CD4-positive, CD25-positive, alpha-beta regulatory T cell (primary cell): ENCODE results near the gene HRAS. TPM values are rescaled to one million over a fixed set of nuclear protein-coding genes. Genes with fewer than 3 reads are reported as not detected.
A peak's percentile ranks its signal among the peaks of the same experiment; 100 is the strongest.

Source experiments
- ATAC-seq, 2 donors: fragments of 150-1000 bp; cut with Tn5 transposase; one replicate each; pipeline ENCODE4 v1.10.0; 2021; ENCODE audit warnings: low read depth in 2 of 2, moderate number of reproducible peaks in 2 of 2, moderate library complexity in 1 of 2
- DNase-seq, 3 donors: peaks; one replicate each; pipeline versions ENCODE4 v3.0.0 to v3.0.0-alpha.2; 2012 to 2022; ENCODE audit warnings: mixed read lengths in 1 of 3
- H3K27ac ChIP-seq: one replicate; pipeline ENCODE4 v1.7.0; 2013; ENCODE audit warnings: mild to moderate bottlenecking, low read length; ENCODE audit not compliant: insufficient read depth, poor library complexity, severe bottlenecking
- H3K27me3 ChIP-seq: one replicate; pipeline ENCODE4 v1.7.0; 2013; ENCODE audit warnings: low read length; ENCODE audit not compliant: control insufficient read depth, insufficient read depth
- H3K36me3 ChIP-seq: one replicate; pipeline ENCODE4 v1.7.0; 2013; ENCODE audit warnings: mild to moderate bottlenecking, low read length, moderate library complexity; ENCODE audit not compliant: control insufficient read depth, insufficient read depth
- H3K4me1 ChIP-seq: 2 replicates; pipeline ENCODE4 v1.7.0; 2013; ENCODE audit warnings: mild to moderate bottlenecking, low read length; ENCODE audit not compliant: insufficient read depth, control insufficient read depth, poor library complexity, severe bottlenecking
- H3K4me3 ChIP-seq: one replicate; pipeline ENCODE4 v1.7.0; 2013; ENCODE audit warnings: low read depth, mild to moderate bottlenecking, low read length, moderate library complexity
- H3K9me3 ChIP-seq, 2 experiments: 1 replicate in 1 of 2; 2 replicates in 1 of 2; pipeline ENCODE4 v1.7.0; 2013; ENCODE audit warnings: low read length in 2 of 2, mild to moderate bottlenecking in 1 of 2, moderate library complexity in 1 of 2; ENCODE audit not compliant: control insufficient read depth in 2 of 2
- H3K27ac Mint-ChIP-seq, 3 donors: one replicate each; pipeline ENCODE4 v1.8.0; 2020 to 2022; ENCODE audit warnings: mild to moderate bottlenecking in 3 of 3, mixed read lengths in 3 of 3, moderate library complexity in 2 of 3
- H3K27me3 Mint-ChIP-seq: one replicate; pipeline ENCODE4 v1.8.0; 2022; ENCODE audit warnings: mild to moderate bottlenecking, mixed read lengths
- H3K36me3 Mint-ChIP-seq: one replicate; pipeline ENCODE4 v1.8.0; 2020; ENCODE audit warnings: mixed read lengths
- H3K4me1 Mint-ChIP-seq, 4 donors: one replicate each; pipeline ENCODE4 v1.8.0; 2020 to 2022; ENCODE audit warnings: mixed read lengths in 4 of 4, mild to moderate bottlenecking in 1 of 4
- H3K4me3 Mint-ChIP-seq, 4 donors: one replicate each; pipeline ENCODE4 v1.8.0; 2020 to 2022; ENCODE audit warnings: mild to moderate bottlenecking in 4 of 4, mixed read lengths in 4 of 4, moderate library complexity in 3 of 4
- H3K9me3 Mint-ChIP-seq, 7 donors: one replicate each; pipeline ENCODE4 v1.8.0; 2020 to 2022; ENCODE audit warnings: mixed read lengths in 7 of 7, mild to moderate bottlenecking in 3 of 7, moderate library complexity in 2 of 7
- polyA plus RNA-seq, 4 donors: library from polyadenylated mRNA; unstranded; fragments of 300-500 nt; fragmentation: Illumina TruSeq; gene quantifications; one replicate each; pipeline ENCODE4 v1.2.3, GENCODE V29; 2021
- total RNA-seq: library from RNA; stranded (reverse); gene quantifications from one replicate; pipeline ENCODE4 v1.2.3, GENCODE V29; 2022

The HRAS gene
- total and polyA plus RNA-seq, 5 donors from 2014 or later, result 15.9 to 35.2 (median 21.8) TPM

DNA sequence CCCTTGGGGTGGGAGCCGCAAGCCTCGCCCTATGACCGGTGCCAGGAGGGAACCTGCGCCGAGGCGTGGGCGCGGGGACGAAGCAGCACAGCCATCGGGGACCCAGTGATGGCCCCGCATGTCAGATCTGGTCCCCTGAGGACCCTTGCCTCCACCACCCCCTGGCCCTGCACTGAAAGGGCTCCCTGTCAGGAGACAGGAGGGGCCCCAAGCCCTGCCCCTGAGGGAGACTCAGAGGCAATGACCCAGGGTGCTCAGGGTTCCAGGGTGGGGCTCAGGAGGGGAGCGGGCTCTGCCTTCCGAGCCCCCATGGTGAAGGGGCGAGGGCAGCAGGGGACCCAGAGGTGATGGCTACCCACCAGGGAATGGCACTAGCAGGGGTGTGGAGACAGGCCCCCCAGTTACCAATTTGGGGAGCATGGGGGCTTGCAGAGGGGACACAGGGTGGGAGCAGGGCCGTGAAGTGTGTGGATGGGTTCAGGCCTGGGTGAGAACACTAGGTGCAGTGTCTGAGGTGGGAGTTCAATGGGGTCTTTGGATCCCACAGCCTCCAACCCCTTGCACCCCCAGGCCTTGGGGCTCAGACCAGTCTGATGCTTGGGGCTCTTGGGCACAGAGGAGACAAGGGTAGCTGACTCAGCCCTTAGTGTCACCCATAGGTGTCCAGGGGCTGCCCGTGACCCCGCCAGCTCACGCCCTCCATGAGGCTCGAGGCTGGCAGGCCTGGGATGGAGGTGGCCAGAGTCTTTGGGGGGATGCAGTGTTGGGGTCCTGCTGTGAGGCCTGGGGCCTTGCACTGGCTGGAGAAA lies 2.5 kb upstream of the HRAS start:
- H3K27ac ChIP-seq, result peak overlapping the region; percentile 90
- Mint-ChIP-seq H3K27me3 (no peaks in the 10 kb centered on the region), H3K36me3 (peaks cover 3% of the 10 kb centered on the region), H3K4me3 (peak overlapping the region; percentile 83 to 95 (median 90)), H3K9me3 (no peaks in the 10 kb centered on the region), H3K4me1 (peaks cover 0 to 24% (median 11%) of the 10 kb centered on the region in 4 donors), H3K27ac (peak overlapping the region in 2 of 3 donors; percentile 36 to 86)
- peak overlapping the region; percentile 32 for H3K4me3 ChIP-seq
- H3K27me3 ChIP-seq, result no peaks in the 10 kb centered on the region
- DNase-seq (no peak), ATAC-seq (no peak)
- no peaks in the 10 kb centered on the region for H3K36me3 ChIP-seq
- no peaks in the 10 kb centered on the region for H3K9me3 ChIP-seq
- peaks cover 44% of the 10 kb centered on the region for H3K4me1 ChIP-seq

DNA sequence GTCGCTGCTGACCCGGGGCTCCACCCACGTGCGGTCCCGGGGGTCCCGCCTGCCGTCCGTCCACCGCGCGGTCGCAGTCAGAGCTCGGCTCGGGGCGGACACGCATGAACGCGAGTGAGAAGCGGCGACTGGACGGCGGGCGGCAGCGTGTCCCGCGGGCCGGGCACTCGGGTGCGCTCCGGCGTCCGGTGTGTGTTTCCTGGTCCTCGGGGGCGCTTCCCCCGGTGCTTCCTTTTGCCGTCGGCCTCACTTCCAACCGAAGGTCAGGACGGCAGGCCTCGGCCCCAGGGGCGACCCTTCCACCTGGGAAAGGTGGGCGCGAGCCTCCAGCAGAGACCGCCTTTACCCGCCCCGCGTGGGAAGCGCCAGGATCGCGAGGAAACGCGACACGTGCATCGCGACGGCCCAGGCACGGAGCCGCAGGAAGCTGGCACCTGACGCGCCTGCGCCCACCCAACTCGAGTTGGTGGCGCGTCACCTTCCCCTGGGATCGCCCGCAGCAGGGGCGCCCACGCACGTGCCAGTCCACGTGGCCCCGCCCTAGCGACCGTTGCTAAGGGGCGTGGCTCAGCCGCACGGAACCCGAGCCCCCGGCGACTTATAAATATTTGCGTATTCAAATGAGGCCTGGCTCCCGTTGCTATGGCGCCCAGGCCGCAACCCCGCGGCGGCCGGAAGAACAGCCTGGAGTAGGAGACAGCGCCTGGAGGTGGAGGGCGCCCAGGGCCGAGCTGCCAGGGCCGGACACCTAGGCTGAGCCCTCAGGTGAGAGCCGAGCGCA lies 1.7 kb upstream of the HRAS start, which contains the start of gene LRRC56:
TSS of gene LRRC56 (plus strand) at position 687 of the 781 bp plus-strand sequence. CDS start 3,158 bp downstream, outside the sequence.
- Mint-ChIP-seq H3K27ac (peak within 1 kb of the TSS; percentile 86 to 98 (median 95)), H3K9me3 (no peaks in the 10 kb centered on the region), H3K36me3 (no peaks in the 10 kb centered on the region), H3K4me3 (peak within 1 kb of the TSS; percentile 93 to 97 (median 96)), H3K4me1 (peaks cover 0 to 24% (median 11%) of the 10 kb centered on the region in 4 donors), H3K27me3 (no peaks in the 10 kb centered on the region)
- Histone ChIP-seq H3K9me3 (no peaks in the 10 kb centered on the region), H3K27ac (peak within 1 kb of the TSS; percentile 90), H3K27me3 (no peaks in the 10 kb centered on the region), H3K36me3 (peaks cover 3% of the 10 kb centered on the region), H3K4me3 (peak within 1 kb of the TSS; percentile 32), H3K4me1 (peaks cover 44% of the 10 kb centered on the region)
- DNase-seq, result peak; percentile 89 to 93 (median 93)
- peak; percentile 44 to 52 for ATAC-seq

DNA sequence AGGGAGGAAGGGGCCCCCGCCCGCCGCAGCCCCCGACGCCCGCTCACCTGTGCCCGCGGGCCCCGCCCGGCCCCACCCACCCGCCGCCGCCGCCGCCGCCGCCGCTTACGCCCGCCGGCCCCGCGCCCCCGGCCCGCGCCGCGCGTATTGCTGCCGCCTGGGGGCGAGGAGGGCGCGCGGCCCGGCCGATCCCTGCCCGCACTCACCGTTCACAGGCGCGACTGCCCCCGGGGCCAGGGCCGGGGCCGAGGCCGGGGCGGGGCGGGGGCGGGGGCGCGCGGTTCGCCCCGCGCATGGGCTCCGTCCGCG lies 212 bp downstream of the HRAS start:
- H3K4me3 Mint-ChIP-seq, result peak overlapping the region in 1 of 4 donors; percentile 46
- no peaks in the 10 kb centered on the region for H3K36me3 Mint-ChIP-seq
- ATAC-seq (peak in 1 of 2 donors; percentile 3), DNase-seq (no peak)
- no peaks in the 10 kb centered on the region for H3K9me3 Mint-ChIP-seq
- no peak overlapping the region for H3K27ac Mint-ChIP-seq
- Histone ChIP-seq H3K9me3 (no peaks in the 10 kb centered on the region), H3K4me3 (no peak overlapping the region), H3K4me1 (peaks cover 44% of the 10 kb centered on the region), H3K36me3 (peaks cover 8% of the 10 kb centered on the region), H3K27ac (no peak overlapping the region), H3K27me3 (no peaks in the 10 kb centered on the region)
- peaks cover 0 to 26% (median 11%) of the 10 kb centered on the region in 4 donors for H3K4me1 Mint-ChIP-seq
- no peaks in the 10 kb centered on the region for H3K27me3 Mint-ChIP-seq

DNA sequence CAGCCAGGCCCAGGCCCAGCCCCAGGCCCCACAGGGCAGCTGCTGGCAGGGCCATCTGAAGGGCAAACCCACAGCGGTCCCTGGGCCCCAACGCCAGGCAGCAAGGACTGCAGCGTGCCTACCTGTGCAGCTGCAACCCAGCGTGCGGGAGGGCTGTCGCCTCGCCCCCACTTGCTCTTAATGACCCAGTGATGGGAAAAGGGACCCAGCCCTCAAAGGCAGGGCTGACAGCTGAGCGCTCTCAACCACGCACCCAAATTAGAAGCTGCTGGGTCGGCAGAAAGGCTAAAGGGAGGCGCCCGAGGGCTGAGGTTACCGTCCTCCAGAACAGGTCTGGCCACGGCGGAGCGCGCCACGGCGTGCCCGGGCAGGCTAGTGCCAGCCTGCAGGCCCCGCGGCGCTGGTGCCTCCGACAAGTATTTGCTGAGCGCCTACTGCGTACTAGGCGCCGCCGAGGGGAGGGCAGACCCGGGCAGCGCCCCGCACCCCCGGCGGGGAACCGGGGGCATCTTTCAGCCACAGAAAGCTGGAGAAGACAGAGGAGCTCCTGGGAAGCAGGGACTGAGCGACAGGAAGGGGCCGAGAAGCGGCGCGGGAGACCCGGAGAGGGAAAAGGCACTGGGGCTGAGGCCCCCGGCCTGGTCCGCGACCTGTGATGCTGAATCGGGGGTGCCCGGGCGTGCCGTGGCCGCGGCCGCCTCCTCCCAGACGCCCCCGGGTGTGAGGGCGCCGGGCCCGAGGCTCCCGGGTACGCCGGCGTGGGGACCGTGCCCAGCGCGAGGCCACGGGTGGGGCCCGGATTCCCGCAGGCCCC lies 773 bp downstream of the HRAS start:
- Mint-ChIP-seq H3K4me3 (peak overlapping the region; percentile 72 to 89 (median 78)), H3K27ac (peak overlapping the region in 1 of 3 donors; percentile 36), H3K27me3 (no peaks in the 10 kb centered on the region), H3K4me1 (peaks cover 0 to 26% (median 11%) of the 10 kb centered on the region in 4 donors), H3K9me3 (no peaks in the 10 kb centered on the region), H3K36me3 (no peaks in the 10 kb centered on the region)
- ATAC-seq, result no peak
- peak in 2 of 3 donors; percentile 34 to 59 for DNase-seq
- H3K9me3 ChIP-seq, result no peaks in the 10 kb centered on the region
- H3K27ac ChIP-seq, result peak overlapping the region; percentile 55
- H3K36me3 ChIP-seq, result peaks cover 8% of the 10 kb centered on the region
- peaks cover 44% of the 10 kb centered on the region for H3K4me1 ChIP-seq
- H3K27me3 ChIP-seq, result no peaks in the 10 kb centered on the region
- no peak overlapping the region for H3K4me3 ChIP-seq

DNA sequence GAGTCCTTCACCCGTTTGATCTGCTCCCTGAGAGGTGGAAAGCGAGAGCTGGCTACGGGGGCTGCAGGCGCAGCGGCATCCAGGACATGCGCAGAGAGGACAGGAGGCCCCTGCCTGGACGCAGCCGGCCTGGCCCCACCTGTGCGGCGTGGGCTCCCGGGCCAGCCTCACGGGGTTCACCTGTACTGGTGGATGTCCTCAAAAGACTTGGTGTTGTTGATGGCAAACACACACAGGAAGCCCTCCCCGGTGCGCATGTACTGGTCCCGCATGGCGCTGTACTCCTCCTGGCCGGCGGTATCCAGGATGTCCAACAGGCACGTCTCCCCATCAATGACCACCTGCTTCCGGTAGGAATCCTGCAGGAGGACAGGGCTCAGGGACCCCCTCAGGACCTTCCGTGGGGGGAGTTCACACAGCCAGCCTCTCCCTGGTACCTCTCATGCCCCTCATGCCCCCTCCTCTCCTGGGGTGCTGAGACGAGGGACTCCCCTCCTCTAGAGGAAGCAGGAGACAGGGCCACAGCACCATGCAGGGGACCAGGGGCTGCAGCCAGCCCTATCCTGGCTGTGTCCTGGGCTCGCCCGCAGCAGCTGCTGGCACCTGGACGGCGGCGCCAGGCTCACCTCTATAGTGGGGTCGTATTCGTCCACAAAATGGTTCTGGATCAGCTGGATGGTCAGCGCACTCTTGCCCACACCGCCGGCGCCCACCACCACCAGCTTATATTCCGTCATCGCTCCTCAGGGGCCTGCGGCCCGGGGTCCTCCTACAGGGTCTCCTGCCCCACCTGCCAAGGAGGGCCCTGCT lies 1.6 kb downstream of the HRAS start:
- H3K27me3 Mint-ChIP-seq, result no peaks in the 10 kb centered on the region
- Histone ChIP-seq H3K27me3 (no peaks in the 10 kb centered on the region), H3K4me1 (peaks cover 44% of the 10 kb centered on the region), H3K9me3 (no peaks in the 10 kb centered on the region), H3K4me3 (no peak overlapping the region), H3K27ac (no peak overlapping the region), H3K36me3 (peaks cover 8% of the 10 kb centered on the region)
- DNase-seq (no peak), ATAC-seq (no peak)
- H3K36me3 Mint-ChIP-seq, result no peaks in the 10 kb centered on the region
- H3K27ac Mint-ChIP-seq, result no peak overlapping the region
- H3K4me1 Mint-ChIP-seq, result peaks cover 0 to 24% (median 10%) of the 10 kb centered on the region in 4 donors
- no peaks in the 10 kb centered on the region for H3K9me3 Mint-ChIP-seq
- peak overlapping the region; percentile 63 to 81 (median 69) for H3K4me3 Mint-ChIP-seq

DNA sequence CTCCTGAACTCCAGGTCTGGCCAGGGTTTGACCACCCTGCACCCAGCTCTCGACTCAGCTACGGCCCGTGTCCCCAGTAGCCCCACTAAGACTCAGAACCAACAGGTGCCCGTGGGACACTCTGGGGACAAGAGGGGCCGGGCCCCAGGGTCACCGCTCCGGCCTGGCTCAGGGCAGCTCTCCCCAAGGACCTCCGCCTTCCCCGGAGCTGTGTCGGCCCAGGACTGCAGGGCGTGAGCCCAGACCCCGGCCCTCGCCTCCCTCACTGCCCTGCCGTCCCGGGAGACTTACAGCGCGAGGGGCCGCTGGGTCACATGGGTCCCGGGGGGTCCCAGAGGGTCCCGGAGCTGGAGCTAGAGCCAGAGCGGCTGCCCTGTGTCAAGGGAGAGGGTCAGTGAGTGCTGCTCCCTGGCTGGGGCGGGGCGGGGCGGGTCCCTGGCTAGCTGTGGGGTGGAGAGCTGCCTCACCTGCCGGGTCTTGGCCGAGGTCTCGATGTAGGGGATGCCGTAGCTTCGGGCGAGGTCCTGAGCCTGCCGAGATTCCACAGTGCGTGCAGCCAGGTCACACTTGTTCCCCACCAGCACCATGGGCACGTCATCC lies 2.3 kb downstream of the HRAS start:
- Mint-ChIP-seq H3K36me3 (no peaks in the 10 kb centered on the region), H3K9me3 (no peaks in the 10 kb centered on the region), H3K4me3 (peak overlapping the region in 2 of 4 donors; percentile 39 to 56), H3K4me1 (peaks cover 0 to 17% (median 7%) of the 10 kb centered on the region in 4 donors), H3K27me3 (no peaks in the 10 kb centered on the region), H3K27ac (no peak overlapping the region)
- ATAC-seq, result no peak
- no peaks in the 10 kb centered on the region for H3K9me3 ChIP-seq
- H3K4me1 ChIP-seq, result peaks cover 38% of the 10 kb centered on the region
- no peak overlapping the region for H3K27ac ChIP-seq
- no peak overlapping the region for H3K4me3 ChIP-seq
- no peaks in the 10 kb centered on the region for H3K27me3 ChIP-seq
- peaks cover 8% of the 10 kb centered on the region for H3K36me3 ChIP-seq
- DNase-seq, result no peak
